ENCODE results near the gene GLCCI1. TPM values are rescaled to one million over a fixed set of nuclear protein-coding genes. Genes with fewer than 3 reads are reported as not detected.

GLCCI1 gene
- total RNA-seq, 1 donor from 2014 or later, result 0.39 TPM

DNA sequence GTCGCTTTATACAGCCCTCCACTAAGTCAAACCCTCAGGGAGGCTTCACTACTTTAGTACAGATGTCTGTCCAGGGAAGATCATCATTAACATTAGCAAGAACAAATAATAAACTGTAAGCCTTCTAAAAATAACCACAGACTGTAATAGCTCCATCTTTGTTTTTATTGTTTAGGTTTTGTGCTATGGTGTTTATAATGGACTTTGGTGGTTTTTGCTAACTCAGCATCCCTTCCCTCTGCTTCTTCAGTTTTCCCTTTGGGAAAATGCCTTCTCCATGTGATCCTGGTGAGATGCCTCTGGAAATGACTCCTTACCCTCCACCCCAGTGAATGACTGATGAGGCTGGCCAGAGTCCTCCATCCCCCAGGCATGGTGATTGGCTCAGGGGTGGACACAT, 162.1 kb downstream of the GLCCI1 start:
- no peak for DNase-seq (ENCODE audit: low read depth in 2 of 2)

DNA sequence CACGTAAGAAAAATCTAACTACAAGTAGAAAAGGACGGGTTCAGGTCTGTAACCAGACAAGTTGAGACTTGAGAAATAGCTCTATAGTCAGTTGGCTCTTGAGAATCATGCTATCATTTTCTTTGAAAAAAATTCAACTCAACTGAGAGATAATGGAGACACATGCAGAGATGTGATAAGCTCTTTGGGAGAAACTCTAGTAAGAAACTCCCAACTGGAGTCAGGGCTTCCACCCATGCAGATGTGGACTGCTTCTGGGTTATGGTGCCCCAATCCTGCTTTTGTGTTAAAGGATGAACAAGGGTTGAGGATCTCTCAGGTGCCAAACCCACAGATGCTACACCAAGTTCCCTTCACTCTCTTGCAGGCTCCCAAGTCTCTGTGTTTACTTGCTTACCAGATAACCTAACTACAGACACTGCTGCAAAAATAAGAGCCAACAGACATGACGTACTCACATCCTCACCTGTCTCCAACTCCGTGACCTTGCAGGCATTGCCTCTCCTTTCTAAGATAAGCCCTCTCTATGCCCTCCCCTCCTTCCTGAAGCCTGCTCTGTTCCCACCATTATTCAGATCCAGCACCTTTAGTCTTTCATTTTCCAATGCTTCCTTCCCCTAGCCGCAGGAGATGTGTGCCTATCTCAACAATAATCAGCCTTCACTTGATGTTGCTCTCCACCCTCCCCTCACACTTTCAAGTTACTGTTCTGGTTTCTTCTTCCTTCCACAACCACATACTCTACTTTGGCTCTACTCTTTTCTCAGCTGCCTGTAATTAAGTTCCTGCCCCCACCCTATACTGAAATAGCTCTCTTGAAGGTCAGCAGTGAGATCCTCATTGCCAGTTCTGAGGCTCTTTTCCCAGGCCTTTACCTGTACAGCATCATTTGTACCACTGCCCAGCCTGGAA, 163.4 kb downstream of the GLCCI1 start:
- DNase-seq (ENCODE audit: low read depth in 2 of 2), result no peak

- DNase-seq (ENCODE audit: low read depth in 2 of 2), result no peak
Observed at GRCh38 chr7:8133188-8133848, 164.7 kb downstream of the GLCCI1 start.

DNA sequence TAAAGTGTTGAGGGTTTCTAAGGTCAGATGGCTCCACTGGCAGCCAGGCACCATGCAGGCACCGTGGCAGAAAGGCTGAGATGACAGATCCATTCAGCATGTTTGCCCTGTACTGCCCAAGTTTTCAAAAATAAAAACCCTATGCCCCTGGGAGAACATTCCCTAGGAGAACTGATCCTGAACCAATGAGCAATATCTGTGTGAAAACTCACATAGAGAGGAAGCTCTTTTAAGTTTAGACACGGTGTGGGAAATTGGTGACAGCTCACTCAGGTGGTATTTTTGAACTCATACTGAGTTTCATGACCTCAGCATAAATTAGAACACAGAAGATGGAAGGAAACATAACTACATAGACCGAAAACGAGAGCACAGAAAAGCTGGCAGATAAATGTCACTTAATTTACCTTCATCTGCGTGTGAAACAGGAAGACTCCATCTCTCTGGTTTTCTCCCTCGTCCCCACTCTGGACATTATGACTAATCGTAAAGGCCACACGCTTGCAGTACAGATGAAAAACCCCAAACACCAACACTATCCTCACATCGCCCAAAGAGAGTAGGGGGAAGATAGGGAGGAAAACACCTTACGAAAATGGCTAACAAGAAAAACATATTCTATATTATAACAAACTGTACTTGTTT, 165.6 kb downstream of the GLCCI1 start:
- no peak for DNase-seq (ENCODE audit: low read depth in 2 of 2)

- no peak for DNase-seq (ENCODE audit: low read depth in 2 of 2)
Observed at GRCh38 chr7:8135417-8135816, 166.8 kb downstream of the GLCCI1 start.

- DNase-seq (ENCODE audit: low read depth in 2 of 2), result no peak
Observed at GRCh38 chr7:8136051-8136730, 167.6 kb downstream of the GLCCI1 start.
